ENCODE measurements around the gene CDHR1. TPM values are rescaled to one million over a fixed set of nuclear protein-coding genes. Genes with fewer than 3 reads are reported as not detected.

The CDHR1 gene
- total RNA-seq, 1 experiment from 2014 or later: not detected

- H3K27me3 ChIP-seq (ENCODE audit: insufficient read depth, low read depth): peaks cover 97% of the 10 kb centered on the region
- POLR2A ChIA-PET (ENCODE audit: unreplicated experiment): no interaction called here
- no peak overlapping the region for H3K4me3 ChIP-seq
- no peaks in the 10 kb centered on the region for H4K20me1 ChIP-seq (ENCODE audit: insufficient read depth)
- TF ChIP-seq EZH2 (IDR thresholded peaks at IDR 0.05; ENCODE audit: low read depth): no peak
- no peak for TF ChIP-seq CTCF (conservative IDR thresholded peaks at IDR 0.05)
- H3K4me2 ChIP-seq: no peak overlapping the region
- H3K36me3 ChIP-seq (ENCODE audit: low read depth): no peaks in the 10 kb centered on the region
- no peaks in the 10 kb centered on the region for H3K9me3 ChIP-seq (ENCODE audit: insufficient read depth, low read depth)
- no peaks in the 10 kb centered on the region for H3K79me2 ChIP-seq (ENCODE audit: low read depth)
- H2AFZ ChIP-seq: no peak overlapping the region
- no peak overlapping the region for H3K27ac ChIP-seq
- CTCF ChIA-PET: no interaction called here
- no peaks in the 10 kb centered on the region for H3K4me1 ChIP-seq (replicated peaks; ENCODE audit: insufficient read depth)
- DNase-seq: no peak
- no peaks in the 10 kb centered on the region for H3F3A ChIP-seq (ENCODE audit: insufficient read depth, low read depth)
- no peaks in the 10 kb centered on the region for H3K9me2 ChIP-seq (ENCODE audit: insufficient read depth)
- intact Hi-C loops (cut with micrococcal nuclease; ENCODE audit: unreplicated experiment): no loop called here
- BruUV-seq (replicated peaks): no TSS peak
These were observed 10.3 kb downstream of the CDHR1 start for GRCh38 chr10:84204610-84205009.

- no peaks in the 10 kb centered on the region for H3K9me2 ChIP-seq (ENCODE audit: insufficient read depth)
- H2AFZ ChIP-seq: no peak overlapping the region
- H4K20me1 ChIP-seq (ENCODE audit: insufficient read depth): no peaks in the 10 kb centered on the region
- no peak overlapping the region for H3K27ac ChIP-seq
- no TSS peak for BruUV-seq (replicated peaks)
- no peaks in the 10 kb centered on the region for H3K36me3 ChIP-seq (ENCODE audit: low read depth)
- no peaks in the 10 kb centered on the region for H3F3A ChIP-seq (ENCODE audit: insufficient read depth, low read depth)
- H3K79me2 ChIP-seq (ENCODE audit: low read depth): no peaks in the 10 kb centered on the region
- no peak overlapping the region for H3K4me3 ChIP-seq
- CTCF ChIA-PET: no interaction called here
- no peaks in the 10 kb centered on the region for H3K9me3 ChIP-seq (ENCODE audit: insufficient read depth, low read depth)
- POLR2A ChIA-PET (ENCODE audit: unreplicated experiment): no interaction called here
- H3K4me2 ChIP-seq: no peak overlapping the region
- peaks cover 97% of the 10 kb centered on the region for H3K27me3 ChIP-seq (ENCODE audit: insufficient read depth, low read depth)
- DNase-seq: peak in 1 of 2 experiments; percentile 40
- H3K4me1 ChIP-seq (replicated peaks; ENCODE audit: insufficient read depth): no peaks in the 10 kb centered on the region
- intact Hi-C loops (cut with micrococcal nuclease; ENCODE audit: unreplicated experiment): no loop called here
- TF ChIP-seq EZH2 (IDR thresholded peaks at IDR 0.05; ENCODE audit: low read depth) (no peak), CTCF (conservative IDR thresholded peaks at IDR 0.05) (peak; percentile 90)
These were observed 10.9 kb downstream of the CDHR1 start for GRCh38 chr10:84205049-84205852.

- DNase-seq: no peak
- Histone ChIP-seq H3K4me3 (no peak overlapping the region), H3K4me2 (no peak overlapping the region), H3K27me3 (ENCODE audit: insufficient read depth, low read depth) (peaks cover 97% of the 10 kb centered on the region), H3K4me1 (replicated peaks; ENCODE audit: insufficient read depth) (no peaks in the 10 kb centered on the region), H3K27ac (no peak overlapping the region), H3K9me2 (ENCODE audit: insufficient read depth) (no peaks in the 10 kb centered on the region), H3K9me3 (ENCODE audit: insufficient read depth, low read depth) (no peaks in the 10 kb centered on the region), H4K20me1 (ENCODE audit: insufficient read depth) (0 out of 2 replicates have a peak, but pooled peaks cover 2% of the 10 kb centered on the region), H2AFZ (no peak overlapping the region), H3K79me2 (ENCODE audit: low read depth) (no peaks in the 10 kb centered on the region), H3K36me3 (ENCODE audit: low read depth) (no peaks in the 10 kb centered on the region), H3F3A (ENCODE audit: insufficient read depth, low read depth) (no peaks in the 10 kb centered on the region)
- intact Hi-C loops (cut with micrococcal nuclease; ENCODE audit: unreplicated experiment): no loop called here
- CTCF ChIA-PET: no interaction called here
- POLR2A ChIA-PET (ENCODE audit: unreplicated experiment): no interaction called here
- BruUV-seq (replicated peaks): no TSS peak
- TF ChIP-seq EZH2 (IDR thresholded peaks at IDR 0.05; ENCODE audit: low read depth): no peak
- peak; percentile 14; the same call in 1 of the 2 replicates for TF ChIP-seq CTCF (conservative IDR thresholded peaks at IDR 0.05)
These were observed 11.7 kb downstream of the CDHR1 start for GRCh38 chr10:84205853-84206525.

Measured in PC-9 (cell line).